Measurements from ENCODE around the gene ZFAND6. TPM values are rescaled to one million over a fixed set of nuclear protein-coding genes. Genes with fewer than 3 reads are reported as not detected.
A peak's percentile ranks its signal among the peaks of the same experiment; 100 is the strongest.
"Not testable (repeated sequence)": the region's sequence is repeated elsewhere in the genome, so short reads cannot be mapped to it uniquely, and the experiment has no call there.

Gene ZFAND6
- total RNA-seq, 1 donor from 2014 or later: 62.8 TPM

- ATAC-seq (ENCODE audit: poor library complexity) (no peak), DNase-seq (no peak)
- intact Hi-C loops (cut with DNase I): no loop called here
Measured at GRCh38 chr15:80087104-80087503, 27.6 kb downstream of the ZFAND6 start.

GRCh38 chr15:80090041-80090440 lies 30.6 kb downstream of the ZFAND6 start:
- intact Hi-C loops (cut with DNase I): no loop called here
- ATAC-seq (ENCODE audit: poor library complexity): no peak
- DNase-seq: no peak

GRCh38 chr15:80090879-80091503 lies 31.5 kb downstream of the ZFAND6 start:
- no peak for DNase-seq
- intact Hi-C loops (cut with DNase I): no loop called here
- ATAC-seq (ENCODE audit: poor library complexity): no peak

- DNase-seq: peak; percentile 54
- intact Hi-C loops (cut with DNase I): no loop called here
- ATAC-seq (ENCODE audit: poor library complexity): peak; percentile 94
Measured at GRCh38 chr15:80093854-80094418, 34.5 kb downstream of the ZFAND6 start.

- ATAC-seq (ENCODE audit: poor library complexity) (no peak), DNase-seq (no peak)
- intact Hi-C loops (cut with DNase I): no loop called here
Measured at GRCh38 chr15:80095511-80095910, 36.0 kb downstream of the ZFAND6 start.

GRCh38 chr15:80095969-80096368 lies 36.5 kb downstream of the ZFAND6 start:
- intact Hi-C loops (cut with DNase I): no loop called here
- no peak for DNase-seq
- no peak for ATAC-seq (ENCODE audit: poor library complexity)

- DNase-seq: no peak
- ATAC-seq (ENCODE audit: poor library complexity): no peak
- intact Hi-C loops (cut with DNase I): no loop called here
Measured at GRCh38 chr15:80098341-80098740, 38.9 kb downstream of the ZFAND6 start.

- no peak for ATAC-seq (ENCODE audit: poor library complexity)
- intact Hi-C loops (cut with DNase I): no loop called here
- DNase-seq: no peak
Measured at GRCh38 chr15:80099241-80099640, 39.8 kb downstream of the ZFAND6 start.

- intact Hi-C loops (cut with DNase I); ATAC-seq (ENCODE audit: poor library complexity); DNase-seq: not testable (repeated sequence)
Measured at GRCh38 chr15:80099662-80100061, 40.2 kb downstream of the ZFAND6 start.

GRCh38 chr15:80100247-80100646 lies 40.8 kb downstream of the ZFAND6 start:
- ATAC-seq (ENCODE audit: poor library complexity): no peak
- no peak for DNase-seq
- intact Hi-C loops (cut with DNase I): no loop called here

- no peak for ATAC-seq (ENCODE audit: poor library complexity)
- intact Hi-C loops (cut with DNase I): no loop called here
- DNase-seq: no peak
Measured at GRCh38 chr15:80105193-80105592, 45.7 kb downstream of the ZFAND6 start.

- DNase-seq: no peak
- intact Hi-C loops (cut with DNase I): no loop called here
- ATAC-seq (ENCODE audit: poor library complexity): no peak
Measured at GRCh38 chr15:80105595-80105994, 46.1 kb downstream of the ZFAND6 start.

- intact Hi-C loops (cut with DNase I): no loop called here
- no peak for DNase-seq
- no peak for ATAC-seq (ENCODE audit: poor library complexity)
Measured at GRCh38 chr15:80106051-80106450, 46.6 kb downstream of the ZFAND6 start.

- ATAC-seq (ENCODE audit: poor library complexity): no peak
- intact Hi-C loops (cut with DNase I): no loop called here
Measured at GRCh38 chr15:80107204-80107603, 47.7 kb downstream of the ZFAND6 start.

GRCh38 chr15:80107774-80108173 lies 48.3 kb downstream of the ZFAND6 start:
- DNase-seq (no peak), ATAC-seq (ENCODE audit: poor library complexity) (peak; percentile 66)
- intact Hi-C loops (cut with DNase I): no loop called here

More at GRCh38 chr15:80107204-80107603, 47.7 kb downstream of the ZFAND6 start:
- DNase-seq: no peak

- no peak for ATAC-seq (ENCODE audit: poor library complexity)
- intact Hi-C loops (cut with DNase I): no loop called here
- DNase-seq: no peak
Measured at GRCh38 chr15:80109388-80109787, 49.9 kb downstream of the ZFAND6 start.

- intact Hi-C loops (cut with DNase I): no loop called here
- no peak for ATAC-seq (ENCODE audit: poor library complexity)
- no peak for DNase-seq
Measured at GRCh38 chr15:80110920-80111319, 51.4 kb downstream of the ZFAND6 start.

GRCh38 chr15:80114114-80114513 lies 54.6 kb downstream of the ZFAND6 start:
- intact Hi-C loops (cut with DNase I): no loop called here
- no peak for DNase-seq
- ATAC-seq (ENCODE audit: poor library complexity): no peak

GRCh38 chr15:80115021-80115420 lies 55.5 kb downstream of the ZFAND6 start:
- no peak for DNase-seq
- intact Hi-C loops (cut with DNase I): no loop called here
- no peak for ATAC-seq (ENCODE audit: poor library complexity)

GRCh38 chr15:80118956-80119355 lies 59.5 kb downstream of the ZFAND6 start:
- intact Hi-C loops (cut with DNase I): no loop called here
- DNase-seq: no peak
- no peak for ATAC-seq (ENCODE audit: poor library complexity)

- ATAC-seq (ENCODE audit: poor library complexity): no peak
- intact Hi-C loops (cut with DNase I): no loop called here
- DNase-seq: no peak
Measured at GRCh38 chr15:80120636-80121035, 61.2 kb downstream of the ZFAND6 start.

All from Right ventricle myocardium superior (tissue), 1 donor.